ENCODE data around the gene ARHGEF7. TPM values are rescaled to one million over a fixed set of nuclear protein-coding genes. Genes with fewer than 3 reads are reported as not detected.
"Not testable (repeated sequence)": the region's sequence is repeated elsewhere in the genome, so short reads cannot be mapped to it uniquely, and the experiment has no call there.

The ARHGEF7 gene
- total and polyA plus RNA-seq, 2 experiments from 2014 or later: 23.6 to 58.9 TPM

- not testable (repeated sequence) for H2AFZ ChIP-seq; H3K79me2 ChIP-seq (replicated peaks; ENCODE audit: insufficient read depth); ATAC-seq; H3K4me1 Mint-ChIP-seq; H3F3A ChIP-seq (replicated peaks; ENCODE audit: low read depth); H3K36me3 ChIP-seq (ENCODE audit: insufficient read depth); H3K4me2 ChIP-seq; H3K4me3 Mint-ChIP-seq; H3K4me1 ChIP-seq (ENCODE audit: insufficient read depth); H3K27me3 Mint-ChIP-seq (ENCODE audit: insufficient read depth, low read depth, poor library complexity); H3K27ac Mint-ChIP-seq; DNase-seq (ENCODE audit: low spot score); H3K27ac ChIP-seq (ENCODE audit: low read depth); H3K9me3 Mint-ChIP-seq; H3K9me2 ChIP-seq (ENCODE audit: insufficient read depth); H3K36me3 Mint-ChIP-seq (ENCODE audit: low read depth); H4K20me1 ChIP-seq (replicated peaks; ENCODE audit: insufficient read depth); H3K27me3 ChIP-seq (ENCODE audit: insufficient read depth); H3K4me3 ChIP-seq
Measured at GRCh38 chr13:111082769-111083168, 32.3 kb upstream of the ARHGEF7 start.

- not testable (repeated sequence) for DNase-seq (ENCODE audit: low spot score); H3K4me2 ChIP-seq; H3F3A ChIP-seq (replicated peaks; ENCODE audit: low read depth); H3K36me3 ChIP-seq (ENCODE audit: insufficient read depth); H3K79me2 ChIP-seq (replicated peaks; ENCODE audit: insufficient read depth); H3K9me2 ChIP-seq (ENCODE audit: insufficient read depth); H3K27me3 Mint-ChIP-seq (ENCODE audit: insufficient read depth, low read depth, poor library complexity); H3K4me1 ChIP-seq (ENCODE audit: insufficient read depth); H3K27me3 ChIP-seq (ENCODE audit: insufficient read depth); H3K27ac ChIP-seq (ENCODE audit: low read depth); H3K36me3 Mint-ChIP-seq (ENCODE audit: low read depth); H4K20me1 ChIP-seq (replicated peaks; ENCODE audit: insufficient read depth); H3K4me1 Mint-ChIP-seq; H2AFZ ChIP-seq; H3K27ac Mint-ChIP-seq; H3K4me3 Mint-ChIP-seq; ATAC-seq; H3K4me3 ChIP-seq; H3K9me3 Mint-ChIP-seq
Measured at GRCh38 chr13:111083693-111084092, 31.4 kb upstream of the ARHGEF7 start.

GRCh38 chr13:111090169-111090568, 24.9 kb upstream of the ARHGEF7 start:
- no peaks in the 10 kb centered on the region for H3F3A ChIP-seq (replicated peaks; ENCODE audit: low read depth)
- DNase-seq (ENCODE audit: low spot score): no peak
- peaks cover 5% of the 10 kb centered on the region; the same call in 1 of the 3 replicates for H3K4me1 Mint-ChIP-seq
- TF ChIP-seq ZNF114 (CRISPR knock-in tag; IDR thresholded peaks at IDR 0.05): no peak
- no peak for TF ChIP-seq ETS1 (IDR thresholded peaks at IDR 0.05)
- TF ChIP-seq ZNF462 (CRISPR knock-in tag; IDR thresholded peaks at IDR 0.05): no peak
- no peak for TF ChIP-seq JUNB (IDR thresholded peaks at IDR 0.05; ENCODE audit: unreplicated experiment)
- TF ChIP-seq CTCF (conservative IDR thresholded peaks at IDR 0.05; ENCODE audit: low read depth in 2 of 2): no peak
- no peak for ATAC-seq
- no peaks in the 10 kb centered on the region for H4K20me1 ChIP-seq (replicated peaks; ENCODE audit: insufficient read depth)
- no peak overlapping the region for H2AFZ ChIP-seq
- no peaks in the 10 kb centered on the region for H3K79me2 ChIP-seq (replicated peaks; ENCODE audit: insufficient read depth)
- H3K4me3 Mint-ChIP-seq: no peak overlapping the region
- no peaks in the 10 kb centered on the region for H3K27me3 ChIP-seq (ENCODE audit: insufficient read depth)
- no peaks in the 10 kb centered on the region; the same call in 2 of the 3 replicates for H3K9me3 Mint-ChIP-seq
- no peaks in the 10 kb centered on the region for H3K4me1 ChIP-seq (ENCODE audit: insufficient read depth)
- H3K36me3 ChIP-seq (ENCODE audit: insufficient read depth): no peaks in the 10 kb centered on the region
- no peaks in the 10 kb centered on the region for H3K9me2 ChIP-seq (ENCODE audit: insufficient read depth)
- no peak overlapping the region for H3K27ac Mint-ChIP-seq
- no peak overlapping the region for H3K4me3 ChIP-seq
- H3K27me3 Mint-ChIP-seq (ENCODE audit: insufficient read depth, low read depth, poor library complexity): peaks cover 6% of the 10 kb centered on the region
- H3K36me3 Mint-ChIP-seq (ENCODE audit: low read depth): no peaks in the 10 kb centered on the region
- no peak overlapping the region for H3K27ac ChIP-seq (ENCODE audit: low read depth)
- no peak overlapping the region for H3K4me2 ChIP-seq

Data from GM23338 (cell line).